Measurements from ENCODE around the gene ZNF644.
"Not testable (repeated sequence)": the region's sequence is repeated elsewhere in the genome, so short reads cannot be mapped to it uniquely, and the experiment has no call there.

The ZNF644 gene

DNA sequence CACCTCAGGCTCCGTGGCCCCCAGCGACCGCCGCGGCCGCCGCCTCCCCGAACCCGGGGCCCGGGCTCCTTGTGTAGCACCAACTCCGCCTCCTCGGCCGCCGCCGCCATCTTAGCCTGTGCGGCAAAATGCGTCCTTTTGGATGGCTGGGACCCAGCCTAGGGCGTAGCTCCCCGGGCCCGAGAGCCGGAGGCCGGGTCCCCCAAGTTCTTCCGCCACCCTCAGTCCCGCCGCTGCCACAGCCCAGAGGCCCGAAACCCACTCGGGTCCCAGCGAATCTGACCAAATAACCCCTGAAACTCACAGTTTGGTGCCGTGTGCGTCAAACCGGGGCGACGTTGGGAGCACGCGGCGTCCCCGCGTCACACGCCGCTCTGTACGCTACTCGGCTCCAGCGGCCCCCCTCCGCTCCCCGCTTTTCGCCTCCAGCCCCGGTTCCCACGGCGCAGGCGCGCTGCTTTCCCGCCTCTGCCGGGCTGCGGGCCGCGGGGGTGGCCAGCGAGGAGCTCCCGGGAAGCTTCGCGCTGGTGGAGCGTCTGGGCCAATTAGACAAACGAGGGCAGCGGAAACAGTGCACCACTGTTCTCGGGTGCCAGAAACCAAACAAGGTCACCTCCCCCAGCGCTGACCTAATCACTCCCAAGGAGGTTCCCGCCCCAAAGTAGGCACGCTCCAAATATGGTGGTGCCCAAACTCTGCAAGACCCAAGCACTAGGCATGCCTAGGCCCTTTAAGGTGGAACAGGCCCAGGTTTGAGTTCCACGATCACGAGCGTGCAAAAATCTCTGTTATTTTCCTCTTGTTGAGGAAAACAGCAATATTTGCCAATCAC is at the start of gene ZNF644:
Gene ZNF644 (minus strand): TSS at position 350 of the 832 bp plus-strand sequence. CDS start 39,682 bp downstream, outside the sequence.
- TF ChIP-seq, protein P1, sequence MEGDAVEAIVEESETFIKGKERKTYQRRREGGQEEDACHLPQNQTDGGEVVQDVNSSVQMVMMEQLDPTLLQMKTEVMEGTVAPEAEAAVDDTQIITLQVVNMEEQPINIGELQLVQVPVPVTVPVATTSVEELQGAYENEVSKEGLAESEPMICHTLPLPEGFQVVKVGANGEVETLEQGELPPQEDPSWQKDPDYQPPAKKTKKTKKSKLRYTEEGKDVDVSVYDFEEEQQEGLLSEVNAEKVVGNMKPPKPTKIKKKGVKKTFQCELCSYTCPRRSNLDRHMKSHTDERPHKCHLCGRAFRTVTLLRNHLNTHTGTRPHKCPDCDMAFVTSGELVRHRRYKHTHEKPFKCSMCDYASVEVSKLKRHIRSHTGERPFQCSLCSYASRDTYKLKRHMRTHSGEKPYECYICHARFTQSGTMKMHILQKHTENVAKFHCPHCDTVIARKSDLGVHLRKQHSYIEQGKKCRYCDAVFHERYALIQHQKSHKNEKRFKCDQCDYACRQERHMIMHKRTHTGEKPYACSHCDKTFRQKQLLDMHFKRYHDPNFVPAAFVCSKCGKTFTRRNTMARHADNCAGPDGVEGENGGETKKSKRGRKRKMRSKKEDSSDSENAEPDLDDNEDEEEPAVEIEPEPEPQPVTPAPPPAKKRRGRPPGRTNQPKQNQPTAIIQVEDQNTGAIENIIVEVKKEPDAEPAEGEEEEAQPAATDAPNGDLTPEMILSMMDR (IDR thresholded peaks at IDR 0.05; ENCODE audit: low read depth, low read length) = no peak
- H3K4me3 ChIP-seq (ENCODE audit: low read depth, low read length) = peak within 1 kb of the TSS; percentile 93

DNA sequence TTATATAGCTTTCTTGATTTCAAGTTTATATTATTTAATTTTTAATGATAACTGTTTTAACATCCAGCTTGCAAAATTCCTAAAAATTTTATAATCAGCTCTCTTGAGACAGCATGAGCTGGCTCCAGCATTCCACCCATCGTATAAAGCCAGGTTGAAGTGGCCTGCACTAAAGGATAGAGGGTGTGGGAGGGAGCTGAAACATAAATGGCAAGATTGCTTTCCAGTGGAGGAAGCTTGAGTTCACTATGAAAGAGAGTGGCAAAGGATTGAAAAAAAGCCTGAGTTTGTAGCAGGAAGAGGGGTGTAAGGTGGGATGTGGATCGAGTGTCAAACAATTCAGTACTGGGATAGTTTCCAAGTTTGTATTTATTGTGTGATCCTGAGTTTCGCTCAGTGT is 48.5 kb upstream of the ZNF644 start:
- TF ChIP-seq, protein P1 (IDR thresholded peaks at IDR 0.05; ENCODE audit: low read depth, low read length) = no peak

DNA sequence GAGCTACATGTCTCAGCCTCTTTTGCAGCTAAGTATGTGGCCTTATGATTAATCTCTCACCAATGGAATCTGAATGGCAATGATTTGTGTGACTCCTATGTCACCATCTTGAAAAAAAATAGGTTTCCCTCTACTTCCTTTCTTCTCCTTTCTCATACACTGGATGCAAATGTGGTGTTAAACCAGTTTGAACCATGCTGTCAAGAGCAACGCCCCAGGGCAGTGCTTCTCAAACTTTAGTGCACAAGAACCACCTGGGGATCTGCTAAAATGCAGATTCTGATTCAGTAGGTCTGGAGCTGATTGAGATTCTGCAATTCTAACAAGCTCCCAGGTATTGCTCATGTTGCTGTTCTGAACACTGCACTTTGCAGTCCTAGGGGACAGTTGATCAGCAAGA is 44.7 kb upstream of the ZNF644 start:
- no peak overlapping the region for H3K4me3 ChIP-seq (ENCODE audit: low read depth, low read length)
- TF ChIP-seq, protein P1 (IDR thresholded peaks at IDR 0.05; ENCODE audit: low read depth, low read length) = no peak

More for the DNA sequence above, 48.5 kb upstream of the ZNF644 start:
- no peak overlapping the region for H3K4me3 ChIP-seq (ENCODE audit: low read depth, low read length)

DNA sequence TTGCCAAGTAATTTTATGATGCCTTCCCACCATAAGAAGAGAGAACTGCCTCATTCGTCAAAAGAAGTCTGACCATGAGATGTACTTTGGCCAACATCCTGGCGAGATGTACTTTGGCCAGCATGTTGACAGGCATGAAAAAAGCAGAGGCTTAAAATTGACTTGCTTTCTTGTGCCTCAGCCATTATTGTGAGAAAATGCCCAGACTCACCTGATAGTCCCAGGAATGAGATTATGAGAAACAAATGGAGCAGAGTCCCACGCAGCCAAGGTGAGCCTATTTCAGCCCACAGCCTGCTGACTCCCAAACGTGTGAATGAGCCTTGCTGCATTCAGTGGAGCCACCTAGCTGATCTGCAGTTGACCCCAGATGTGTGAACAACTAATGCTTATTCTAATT is 43.5 kb upstream of the ZNF644 start:
- H3K4me3 ChIP-seq (ENCODE audit: low read depth, low read length) = no peak overlapping the region
- TF ChIP-seq, protein P1 (IDR thresholded peaks at IDR 0.05; ENCODE audit: low read depth, low read length) = no peak

DNA sequence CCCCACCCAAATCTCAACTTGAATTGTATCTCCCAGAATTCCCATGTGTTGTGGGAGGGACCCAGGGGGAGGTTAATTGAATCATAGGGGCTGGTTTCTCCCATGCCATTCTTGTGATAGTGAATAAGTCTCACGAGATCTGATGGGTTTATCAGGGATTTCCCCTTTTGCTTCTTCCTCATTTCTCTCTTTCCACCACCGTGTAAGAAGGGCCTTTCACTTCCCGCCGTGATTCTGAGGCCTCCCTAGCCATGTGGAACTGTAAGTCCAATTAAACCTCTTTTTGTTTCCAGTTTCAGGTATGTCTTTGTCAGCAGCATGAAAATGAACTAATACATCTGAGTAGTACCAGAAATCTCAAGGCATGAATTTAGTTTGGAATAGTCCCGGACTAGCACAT is 41.6 kb upstream of the ZNF644 start:
- not testable (repeated sequence) for H3K4me3 ChIP-seq (ENCODE audit: low read depth, low read length)

DNA sequence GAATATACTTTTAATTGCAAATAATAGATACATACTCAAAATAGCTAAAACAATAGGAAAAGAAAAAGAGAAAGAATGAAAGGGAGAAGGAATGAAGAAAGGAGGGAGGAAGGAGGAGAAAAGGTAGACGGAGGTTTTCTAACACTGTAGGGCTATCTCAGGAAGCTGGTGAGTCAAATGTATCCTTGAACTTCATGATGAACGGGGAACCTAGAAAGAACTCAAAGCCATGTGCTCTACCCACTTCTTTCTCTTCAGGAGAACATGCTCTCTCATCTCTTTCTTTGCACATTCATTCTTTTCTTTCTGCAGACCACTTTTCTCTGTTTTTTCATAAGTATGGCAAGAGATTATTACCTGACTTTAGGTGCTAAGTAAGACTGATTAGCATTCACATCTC is 37.3 kb upstream of the ZNF644 start:
- TF ChIP-seq, protein P1 (IDR thresholded peaks at IDR 0.05; ENCODE audit: low read depth, low read length) = no peak
- no peak overlapping the region for H3K4me3 ChIP-seq (ENCODE audit: low read depth, low read length)

DNA sequence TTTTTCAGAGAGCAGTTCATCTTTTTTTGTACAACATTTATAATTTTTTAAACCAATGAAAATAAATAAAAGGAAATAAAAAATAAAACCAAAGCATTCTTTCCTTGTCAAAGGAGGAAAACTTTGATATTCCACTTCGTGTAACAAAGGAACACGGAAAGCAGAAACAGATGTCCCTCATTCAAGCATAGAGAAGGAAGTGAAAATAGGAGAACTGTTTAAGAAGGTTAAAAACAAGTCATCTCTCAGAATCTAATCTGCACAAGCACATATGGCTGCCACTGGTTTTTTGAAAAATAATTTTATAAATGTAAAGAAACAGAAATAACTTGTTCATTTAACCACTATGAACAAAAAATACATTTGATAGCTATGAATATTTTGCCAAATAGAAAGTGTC is 35.9 kb upstream of the ZNF644 start:
- TF ChIP-seq, protein P1 (IDR thresholded peaks at IDR 0.05; ENCODE audit: low read depth, low read length) = no peak

More for the DNA sequence above, 35.9 kb upstream of the ZNF644 start:
- no peak overlapping the region for H3K4me3 ChIP-seq (ENCODE audit: low read depth, low read length)
